PFSK-1 (cell line): ENCODE results near the gene ETS2.

Source experiments
- POLR2AphosphoS5 ChIP-seq: IDR thresholded peaks from 2 replicates; pipeline ENCODE4 v1.6.1; 2012; ENCODE audit warnings: low read depth, mild to moderate bottlenecking, control low read depth, low read length, moderate library complexity
- REST ChIP-seq, 2 experiments: IDR thresholded peaks; 2 replicates each; pipeline versions ENCODE4 v1.6.1 to v1.8.0; 2011 to 2012; ENCODE audit warnings: low read depth in 2 of 2, low read length in 2 of 2, control low read depth in 1 of 2, inconsistent platforms in 1 of 2, mild to moderate bottlenecking in 1 of 2, moderate library complexity in 1 of 2; ENCODE audit not compliant: insufficient read depth in 1 of 2
- SIN3A ChIP-seq: IDR thresholded peaks from 2 replicates; pipeline ENCODE4 v1.6.1; 2012; ENCODE audit warnings: mild to moderate bottlenecking, low read length, moderate library complexity, borderline replicate concordance; ENCODE audit not compliant: insufficient read depth

GRCh38 chr21:38825921-38826320 lies 20.2 kb downstream of the ETS2 start:
- no peak for TF ChIP-seq REST (IDR thresholded peaks at IDR 0.05; ENCODE audit: insufficient read depth in 1 of 2, low read depth in 2 of 2, low read length in 2 of 2)
- no peak for TF ChIP-seq POLR2AphosphoS5
- no peak for TF ChIP-seq SIN3A
